Stimulated activated CD8-positive, alpha-beta memory T cell treated with anti-CD3 and anti-CD28 coated beads, Interleukin-15, amount 100 ng/mL, for 24 hours (primary cell): Measurements from ENCODE around the gene PGLYRP4.

ENCODE experiments used
- DNase-seq: peaks from one replicate; pipeline ENCODE4 v3.0.0-alpha.2; 2020; ENCODE audit warnings: low read depth

Gene PGLYRP4

GRCh38 chr1:153348511-153349362, at the start of gene PGLYRP4:
Gene PGLYRP4, minus strand, starts transcription at chr1:153348841. Its CDS starts 909 bp downstream, at chr1:153347932.
- no peak for DNase-seq

DNA sequence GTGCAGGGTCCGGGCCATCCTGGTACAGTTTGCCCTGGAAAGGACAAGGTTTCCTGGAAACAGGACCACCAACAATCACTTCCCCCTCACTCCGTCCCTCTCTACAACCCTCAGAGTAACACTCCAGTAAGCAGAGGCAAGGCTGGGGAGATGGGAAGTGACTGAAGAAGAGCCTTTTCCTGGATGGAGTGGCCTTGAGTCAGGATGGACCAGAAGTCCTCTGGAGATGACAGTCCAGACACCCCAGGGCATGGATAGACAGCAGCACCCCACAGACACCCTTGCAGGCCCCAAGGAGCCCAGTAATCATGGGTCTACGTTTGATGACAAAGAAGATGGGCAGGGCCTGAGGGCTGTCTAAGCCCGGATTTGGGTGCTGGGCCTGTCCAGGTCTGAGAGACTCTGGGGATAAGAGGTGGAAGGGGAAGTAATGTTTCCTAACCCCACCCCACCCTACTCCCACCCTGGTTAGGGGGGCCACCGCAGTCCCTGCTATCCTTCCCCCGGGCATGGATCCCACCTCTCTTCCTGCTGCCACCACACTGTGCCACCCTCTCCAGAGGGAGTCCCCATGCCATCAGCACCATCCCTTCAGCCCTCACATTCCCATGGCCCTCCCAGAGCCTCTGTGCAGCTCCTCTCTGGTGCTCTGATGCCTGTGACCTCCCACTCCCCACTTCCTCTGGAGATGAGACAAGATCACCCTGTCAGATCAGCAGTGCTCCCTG, 49.4 kb upstream of the PGLYRP4 start:
- no peak for DNase-seq

DNA sequence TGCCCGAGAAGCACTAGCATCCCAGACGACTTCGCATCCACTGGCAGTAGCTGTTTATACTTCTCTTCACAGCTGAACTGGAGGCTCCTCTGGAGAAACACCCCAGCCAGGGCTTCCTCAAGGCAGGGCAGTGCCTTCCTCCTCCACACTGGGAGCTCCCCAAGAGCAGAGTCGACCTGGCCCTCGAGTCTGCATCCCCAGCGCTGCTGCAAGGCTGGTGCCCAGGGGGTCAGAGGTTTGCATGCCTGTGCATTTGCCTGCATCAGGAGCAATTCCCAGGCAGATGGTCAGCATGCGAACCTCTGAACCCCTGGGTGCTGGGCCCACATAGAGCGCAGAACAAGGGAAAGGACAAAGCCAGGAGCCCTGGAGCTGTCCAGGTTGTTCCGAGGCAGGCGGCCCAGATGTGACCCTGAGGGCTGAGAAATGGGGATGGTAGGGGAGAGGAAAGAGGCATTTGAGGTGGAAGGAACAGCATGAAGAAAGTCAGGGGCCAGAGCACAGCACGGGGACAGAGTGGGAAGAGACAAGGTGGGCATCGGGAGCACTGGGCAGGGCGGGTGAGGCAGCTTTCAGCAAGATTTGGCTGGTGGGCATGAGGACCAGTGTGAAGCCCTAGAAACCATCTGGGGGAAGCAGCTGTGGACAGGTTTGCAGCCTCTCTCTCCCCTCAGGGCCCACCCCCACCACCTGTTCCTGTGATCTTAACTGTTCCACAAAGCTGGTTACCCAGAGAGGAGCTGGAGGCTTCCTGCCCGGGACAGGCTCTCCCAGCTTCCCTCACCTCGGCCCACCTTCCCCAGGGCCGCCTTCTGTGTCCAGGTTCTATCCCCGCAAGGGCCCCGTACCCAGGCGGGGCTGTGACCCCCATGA, 48.6 kb upstream of the PGLYRP4 start:
- no peak for DNase-seq

GRCh38 chr1:153396461-153396860, 47.8 kb upstream of the PGLYRP4 start:
- DNase-seq, result no peak

- DNase-seq, result no peak
Observed at GRCh38 chr1:153395776-153396175, 47.1 kb upstream of the PGLYRP4 start.

DNA sequence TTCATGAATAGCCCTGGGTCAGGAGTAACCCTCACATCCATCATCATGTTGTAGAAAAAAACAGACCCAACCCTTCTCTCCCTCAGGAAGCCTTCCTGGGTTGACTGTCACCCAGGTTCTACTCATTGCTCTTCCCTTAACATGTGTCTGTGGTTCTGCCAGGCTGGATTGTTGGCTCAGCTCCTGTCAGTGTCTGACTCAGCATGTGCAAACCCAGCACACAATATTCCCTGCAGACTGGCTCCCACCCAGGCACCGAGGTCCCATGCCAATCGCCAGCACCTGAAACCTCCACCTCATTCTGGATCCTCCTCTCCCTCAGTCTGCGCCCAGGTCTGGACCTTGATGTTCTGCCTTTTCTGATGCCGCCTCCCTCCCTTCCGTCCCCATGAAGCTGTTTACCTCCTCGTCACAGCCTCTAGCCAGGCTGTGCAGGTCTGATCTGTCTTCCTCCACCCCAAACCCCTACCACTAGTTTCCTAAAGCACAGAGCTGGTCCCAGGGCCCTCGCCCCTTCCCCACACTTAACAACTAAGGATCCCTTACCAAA, 46.6 kb upstream of the PGLYRP4 start:
- DNase-seq, result no peak

- DNase-seq, result no peak
Observed at GRCh38 chr1:153394391-153394790, 45.8 kb upstream of the PGLYRP4 start.

- DNase-seq, result no peak
Observed at GRCh38 chr1:153393926-153394325, 45.3 kb upstream of the PGLYRP4 start.

DNA sequence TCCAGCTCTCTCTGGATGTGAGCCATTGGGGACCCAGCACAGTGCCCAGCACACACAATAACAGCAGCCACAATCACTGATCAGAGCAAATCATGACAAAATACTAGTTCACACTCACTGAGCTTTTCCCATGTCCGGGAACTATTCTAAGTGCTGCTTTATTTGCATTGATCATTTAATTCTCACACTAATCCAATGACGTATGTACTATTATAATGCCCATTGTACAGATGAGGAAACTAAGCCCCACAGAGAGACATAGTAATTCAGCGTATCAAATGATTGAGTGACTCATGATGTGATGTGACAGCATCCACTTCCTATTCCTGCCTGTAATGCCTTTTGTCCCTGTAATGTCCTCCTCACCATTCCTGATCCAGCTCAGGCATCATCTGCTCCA, 44.2 kb upstream of the PGLYRP4 start:
- no peak for DNase-seq

GRCh38 chr1:153392258-153392657, 43.6 kb upstream of the PGLYRP4 start:
- no peak for DNase-seq

GRCh38 chr1:153390938-153391710, 42.5 kb upstream of the PGLYRP4 start, which contains the start of gene S100A8:
Gene S100A8, minus strand, starts transcription at chr1:153391073. Its CDS starts 538 bp downstream, at chr1:153390535.
- DNase-seq, result no peak

DNA sequence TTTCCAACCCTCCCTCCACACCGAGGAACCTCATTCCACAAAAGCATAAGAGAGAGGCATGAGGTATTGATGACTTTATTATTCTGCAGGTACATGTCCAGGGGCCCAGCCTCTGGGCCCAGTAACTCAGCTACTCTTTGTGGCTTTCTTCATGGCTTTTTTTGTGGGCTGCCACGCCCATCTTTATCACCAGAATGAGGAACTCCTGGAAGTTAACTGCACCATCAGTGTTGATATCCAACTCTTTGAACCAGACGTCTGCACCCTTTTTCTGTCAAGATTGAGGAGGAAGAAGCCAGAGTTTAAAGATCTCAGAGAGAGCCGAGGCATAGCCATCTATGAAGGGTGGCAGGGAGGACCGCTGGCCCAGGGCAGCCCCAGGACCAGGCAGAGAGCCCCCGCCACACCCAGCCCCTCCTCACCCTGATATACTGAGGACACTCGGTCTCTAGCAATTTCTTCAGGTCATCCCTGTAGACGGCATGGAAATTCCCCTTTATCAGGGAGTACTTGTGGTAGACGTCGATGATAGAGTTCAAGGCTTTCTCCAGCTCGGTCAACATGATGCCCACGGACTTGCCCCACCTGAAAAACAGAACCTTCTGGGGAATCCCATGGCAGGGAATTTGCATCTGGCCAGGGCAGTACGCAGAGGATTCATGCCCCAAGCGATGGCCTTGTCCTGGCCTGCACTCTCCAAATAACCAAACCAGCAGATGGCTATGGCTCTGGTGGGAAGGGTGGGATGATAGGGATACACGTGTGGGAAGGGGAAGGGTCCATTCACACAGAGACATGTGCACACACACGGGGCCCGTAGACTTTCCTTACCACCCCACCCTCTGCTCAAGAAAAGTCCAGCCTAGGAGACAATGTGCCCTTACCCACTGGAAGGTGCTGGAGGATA, 41.6 kb upstream of the PGLYRP4 start:
- DNase-seq, result no peak

DNA sequence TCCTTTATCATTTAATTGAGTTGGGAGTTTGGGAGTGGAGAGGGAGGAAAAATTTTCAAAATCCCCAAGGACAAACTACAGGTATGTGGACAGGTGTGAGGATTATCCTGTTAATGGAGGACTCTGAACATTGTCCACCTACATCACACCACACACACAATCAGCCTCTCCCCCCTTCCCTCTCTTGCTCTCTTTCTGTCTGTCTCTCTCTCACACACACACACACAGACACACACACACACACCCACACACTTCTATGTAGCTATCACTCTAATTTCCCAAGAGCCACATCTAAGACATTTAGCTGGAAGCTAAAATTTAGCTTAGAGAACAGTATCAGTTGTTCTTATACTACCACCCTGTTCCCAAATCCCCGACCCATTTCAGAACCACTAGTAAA, 40.8 kb upstream of the PGLYRP4 start:
- DNase-seq, result no peak

DNA sequence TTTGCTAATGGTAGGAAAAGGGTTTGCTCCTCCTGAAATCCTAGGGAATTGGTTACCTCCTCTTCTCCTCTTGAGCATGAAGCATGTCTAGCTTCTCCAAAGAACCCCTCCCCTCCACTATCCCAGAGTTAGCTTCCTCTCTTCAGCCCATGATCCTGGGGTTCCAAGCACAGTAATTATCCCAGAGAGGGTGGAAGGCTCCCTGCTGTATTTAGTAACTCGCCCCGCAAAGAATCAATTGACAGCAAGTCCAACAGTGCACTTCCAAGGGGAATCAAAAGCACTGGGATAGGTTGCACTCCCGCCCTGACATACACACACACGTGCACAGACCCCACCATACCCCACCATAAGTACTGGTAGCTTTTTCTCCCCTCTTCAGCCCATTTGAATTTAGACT, 39.1 kb upstream of the PGLYRP4 start:
- DNase-seq, result no peak

DNA sequence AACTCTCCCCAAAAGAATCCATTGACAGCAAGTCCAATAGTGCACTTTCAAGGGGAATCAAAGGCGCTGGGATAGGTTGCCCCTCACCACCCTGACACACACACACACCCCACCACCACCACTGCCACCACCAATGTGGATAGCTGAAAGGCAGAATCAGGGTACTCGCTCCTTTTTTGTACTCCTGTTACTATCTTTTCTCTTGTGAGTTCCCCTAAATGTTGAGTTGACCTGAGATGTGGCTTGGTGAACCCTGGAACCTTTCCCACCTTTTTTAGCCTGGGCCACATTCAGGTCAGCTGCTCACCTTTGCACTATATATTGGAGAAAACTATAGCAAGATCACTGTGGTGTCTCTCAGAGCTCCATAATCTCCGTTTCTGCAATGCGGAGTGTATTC, 38.4 kb upstream of the PGLYRP4 start:
- DNase-seq, result no peak

DNA sequence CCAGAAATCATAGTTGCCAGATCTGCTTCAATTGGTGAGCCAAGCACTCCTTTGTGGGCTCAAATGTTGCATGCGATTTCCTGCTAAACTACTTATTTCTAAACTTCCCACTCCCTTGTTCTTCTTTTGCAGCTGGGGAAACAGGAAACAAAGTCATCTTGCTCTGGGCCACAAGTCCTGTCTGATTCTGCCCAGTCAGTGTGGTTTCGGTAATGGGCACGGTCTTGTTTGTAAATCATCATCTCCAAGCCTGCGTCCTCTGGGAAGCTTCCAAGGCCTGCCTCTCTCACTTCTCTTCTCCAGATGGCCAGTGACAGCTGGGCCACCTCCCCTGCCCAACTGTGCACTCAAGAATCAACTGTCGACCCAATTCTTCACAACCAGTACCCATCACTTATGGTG, 37.9 kb upstream of the PGLYRP4 start:
- DNase-seq, result no peak

- no peak for DNase-seq
Observed at GRCh38 chr1:153384958-153385580, 36.4 kb upstream of the PGLYRP4 start.

DNA sequence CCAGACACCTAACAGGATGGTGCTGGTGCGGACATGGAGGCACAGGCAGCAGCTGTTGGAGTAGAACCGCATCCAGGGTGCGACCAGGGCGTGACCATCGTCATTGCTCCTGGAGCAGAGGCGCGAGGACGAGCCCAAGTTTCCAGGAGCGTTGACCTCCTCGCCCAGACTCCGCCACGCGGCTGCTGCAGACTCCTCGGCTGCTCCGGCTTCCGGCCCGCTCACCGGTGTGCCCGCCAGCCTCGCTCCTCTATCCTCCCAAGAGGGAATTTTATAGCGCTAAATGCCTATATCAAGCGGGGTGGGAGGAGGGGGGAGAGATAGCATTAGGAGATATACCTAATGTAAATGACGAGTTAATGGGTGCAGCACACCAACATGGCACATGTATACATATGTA, 32.1 kb upstream of the PGLYRP4 start:
- DNase-seq, result no peak

DNA sequence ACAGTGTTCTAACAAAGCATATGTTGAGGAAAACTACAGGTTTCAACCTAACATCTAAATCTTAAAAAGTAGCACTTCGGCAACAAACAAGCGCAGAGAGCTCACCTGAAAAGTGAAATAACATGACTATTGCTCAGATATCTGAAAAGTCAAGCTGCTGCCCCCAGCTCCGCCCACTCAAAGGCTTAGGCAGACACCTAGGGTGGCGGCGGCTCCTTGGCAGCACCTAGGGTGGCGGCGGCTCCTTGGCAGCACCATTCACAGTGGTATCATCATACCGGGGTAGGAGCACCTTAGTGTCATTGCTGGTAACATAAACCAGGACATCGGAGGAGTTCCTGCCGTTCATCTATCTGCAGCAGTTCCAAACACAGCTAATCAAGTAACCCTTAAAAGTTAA, 30.9 kb upstream of the PGLYRP4 start:
- no peak for DNase-seq

DNA sequence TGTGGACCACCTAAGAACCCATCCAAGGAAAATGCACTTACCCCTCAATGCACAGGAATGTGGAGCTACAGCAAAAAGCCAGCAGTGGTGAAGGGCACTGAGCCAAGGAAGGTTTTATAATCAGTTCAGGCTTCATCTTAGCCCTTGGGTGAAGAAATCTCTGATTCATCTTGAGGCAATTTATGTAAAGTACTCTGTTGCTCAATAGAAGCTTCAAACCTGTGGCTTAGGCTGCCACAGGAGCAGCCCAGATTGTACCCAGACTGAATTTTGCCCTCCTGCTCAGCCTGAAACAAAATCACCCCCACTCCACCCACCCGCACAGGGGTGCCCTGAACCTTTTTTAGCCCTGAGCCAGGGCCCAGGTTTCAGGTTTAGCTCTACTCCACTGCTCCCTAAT, 26.9 kb upstream of the PGLYRP4 start, which contains the start of gene S100A12:
TSS of gene S100A12 (minus strand) at position 111 of the 400 bp plus-strand sequence. CDS start 1,029 bp downstream, outside the sequence.
- DNase-seq, result no peak
